T1000 (cell line): Measurements from ENCODE around the gene LEMD3.

Source experiments
- DNase-seq: peaks from one replicate; lab custom pipeline; 2025; ENCODE audit warnings: mixed read lengths; lab: John Stamatoyannopoulos, UW

The LEMD3 gene

GRCh38 chr12:65169320-65170208 is at the start of gene LEMD3:
LEMD3 (plus strand) TSS chr12:65169583; CDS start chr12:65169597, 14 bp downstream.
- peak; percentile 100 for DNase-seq

GRCh38 chr12:65121049-65121955 is 48.1 kb upstream of the LEMD3 start, which contains the start of gene WIF1:
WIF1 (minus strand) TSS chr12:65121305; CDS start chr12:65121191, 114 bp downstream.
- no peak for DNase-seq

- no peak for DNase-seq
Observed at GRCh38 chr12:65121956-65122469, 47.4 kb upstream of the LEMD3 start.

GRCh38 chr12:65122703-65123102 is 46.7 kb upstream of the LEMD3 start:
- DNase-seq = no peak

- DNase-seq = no peak
Observed at GRCh38 chr12:65123435-65124063, 45.8 kb upstream of the LEMD3 start.

- DNase-seq = no peak
Observed at GRCh38 chr12:65125247-65125646, 44.1 kb upstream of the LEMD3 start.

- no peak for DNase-seq
Observed at GRCh38 chr12:65125975-65126374, 43.4 kb upstream of the LEMD3 start.

GRCh38 chr12:65126482-65126881 is 42.9 kb upstream of the LEMD3 start:
- no peak for DNase-seq

GRCh38 chr12:65133879-65134278 is 35.5 kb upstream of the LEMD3 start:
- no peak for DNase-seq

GRCh38 chr12:65139389-65139788 is 30.0 kb upstream of the LEMD3 start:
- DNase-seq = no peak

GRCh38 chr12:65140738-65141137 is 28.6 kb upstream of the LEMD3 start:
- no peak for DNase-seq

GRCh38 chr12:65147312-65147905 is 22.0 kb upstream of the LEMD3 start:
- DNase-seq = no peak

GRCh38 chr12:65152012-65152411 is 17.4 kb upstream of the LEMD3 start:
- no peak for DNase-seq

- no peak for DNase-seq
Observed at GRCh38 chr12:65152596-65152995, 16.8 kb upstream of the LEMD3 start.

- DNase-seq = no peak
Observed at GRCh38 chr12:65155784-65156183, 13.6 kb upstream of the LEMD3 start.

GRCh38 chr12:65156366-65156841 is 13.0 kb upstream of the LEMD3 start:
- no peak for DNase-seq

GRCh38 chr12:65157091-65157490 is 12.3 kb upstream of the LEMD3 start:
- no peak for DNase-seq

- no peak for DNase-seq
Observed at GRCh38 chr12:65162609-65163008, 6.8 kb upstream of the LEMD3 start.

GRCh38 chr12:65164244-65164643 is 5.1 kb upstream of the LEMD3 start:
- DNase-seq = no peak

GRCh38 chr12:65164774-65165173 is 4.6 kb upstream of the LEMD3 start:
- DNase-seq = no peak

GRCh38 chr12:65168681-65169319 is 583 bp upstream of the LEMD3 start:
- DNase-seq = no peak
